Adipocyte (in vitro differentiated cells): ENCODE measurements around the gene KDM4C.
A peak's percentile ranks its signal among the peaks of the same experiment; 100 is the strongest.

ENCODE experiments used
- DNase-seq: peaks from one replicate; pipeline ENCODE4 v3.0.0-alpha.2; 2015; ENCODE audit warnings: low read depth
- H3K27me3 ChIP-seq: replicated peaks from 2 replicates; pipeline ENCODE4 v1.7.0; 2013; ENCODE audit warnings: mild to moderate bottlenecking, low read length, moderate library complexity; ENCODE audit not compliant: control insufficient read depth, insufficient read depth
- H3K36me3 ChIP-seq: 2 replicates; pipeline ENCODE4 v1.7.0; 2013; ENCODE audit warnings: low read length, mild to moderate bottlenecking, moderate library complexity; ENCODE audit not compliant: control insufficient read depth, insufficient read depth, severe bottlenecking
- H3K4me1 ChIP-seq: 2 replicates; pipeline ENCODE4 v1.7.0; 2013; ENCODE audit warnings: mild to moderate bottlenecking, low read length, moderate library complexity; ENCODE audit not compliant: control insufficient read depth, insufficient read depth
- H3K4me3 ChIP-seq: 2 replicates; pipeline ENCODE4 v1.7.0; 2013; ENCODE audit warnings: mild to moderate bottlenecking, low read length, moderate library complexity
- H3K9ac ChIP-seq: 2 replicates; pipeline ENCODE4 v1.7.0; 2013; ENCODE audit warnings: mild to moderate bottlenecking, low read length, moderate library complexity
- H3K9me3 ChIP-seq: 2 replicates; pipeline ENCODE4 v1.7.0; 2013; ENCODE audit warnings: mild to moderate bottlenecking, low read length, moderate library complexity; ENCODE audit not compliant: control insufficient read depth

KDM4C gene

GRCh38 chr9:6924149-6924548, 166.4 kb downstream of the KDM4C start:
- H3K4me1 ChIP-seq: peaks cover 12% of the 10 kb centered on the region
- H3K36me3 ChIP-seq: peaks cover 4% of the 10 kb centered on the region
- no peak overlapping the region for H3K4me3 ChIP-seq
- peaks cover 5% of the 10 kb centered on the region for H3K9me3 ChIP-seq
- H3K9ac ChIP-seq: no peak overlapping the region
- DNase-seq: no peak
- no peaks in the 10 kb centered on the region for H3K27me3 ChIP-seq

GRCh38 chr9:6924988-6925563, 167.3 kb downstream of the KDM4C start:
- no peak for DNase-seq
- Histone ChIP-seq H3K4me1 (peaks cover 12% of the 10 kb centered on the region), H3K27me3 (no peaks in the 10 kb centered on the region), H3K9ac (no peak overlapping the region), H3K9me3 (peaks cover 1% of the 10 kb centered on the region), H3K36me3 (peaks cover 4% of the 10 kb centered on the region), H3K4me3 (no peak overlapping the region)

GRCh38 chr9:6925836-6926235, 168.1 kb downstream of the KDM4C start:
- no peak for DNase-seq
- H3K9ac ChIP-seq: no peak overlapping the region
- no peaks in the 10 kb centered on the region for H3K27me3 ChIP-seq
- peaks cover 4% of the 10 kb centered on the region for H3K36me3 ChIP-seq
- H3K4me3 ChIP-seq: no peak overlapping the region
- H3K4me1 ChIP-seq: peaks cover 14% of the 10 kb centered on the region
- H3K9me3 ChIP-seq: no peaks in the 10 kb centered on the region

GRCh38 chr9:6926436-6926835, 168.7 kb downstream of the KDM4C start:
- no peaks in the 10 kb centered on the region for H3K9me3 ChIP-seq
- no peaks in the 10 kb centered on the region for H3K27me3 ChIP-seq
- H3K9ac ChIP-seq: no peak overlapping the region
- no peak for DNase-seq
- H3K36me3 ChIP-seq: peaks cover under 1% of the 10 kb centered on the region
- H3K4me3 ChIP-seq: no peak overlapping the region
- H3K4me1 ChIP-seq: peaks cover 20% of the 10 kb centered on the region

GRCh38 chr9:6927838-6928237, 170.1 kb downstream of the KDM4C start:
- H3K9ac ChIP-seq: no peak overlapping the region
- peaks cover 20% of the 10 kb centered on the region for H3K4me1 ChIP-seq
- DNase-seq: no peak
- H3K4me3 ChIP-seq: no peak overlapping the region
- H3K27me3 ChIP-seq: no peaks in the 10 kb centered on the region
- H3K9me3 ChIP-seq: no peaks in the 10 kb centered on the region
- H3K36me3 ChIP-seq: no peaks in the 10 kb centered on the region

- peaks cover 27% of the 10 kb centered on the region for H3K4me1 ChIP-seq
- H3K36me3 ChIP-seq: no peaks in the 10 kb centered on the region
- H3K4me3 ChIP-seq: no peak overlapping the region
- H3K27me3 ChIP-seq: no peaks in the 10 kb centered on the region
- no peak for DNase-seq
- H3K9ac ChIP-seq: no peak overlapping the region
- H3K9me3 ChIP-seq: no peaks in the 10 kb centered on the region
Observed at GRCh38 chr9:6928863-6929262, 171.1 kb downstream of the KDM4C start.

GRCh38 chr9:6929441-6930215, 171.9 kb downstream of the KDM4C start:
- no peak overlapping the region for H3K4me3 ChIP-seq
- no peak for DNase-seq

GRCh38 chr9:6930827-6931226, 173.1 kb downstream of the KDM4C start:
- Histone ChIP-seq H3K27me3 (no peaks in the 10 kb centered on the region), H3K9ac (no peak overlapping the region), H3K36me3 (no peaks in the 10 kb centered on the region), H3K4me1 (peaks cover 27% of the 10 kb centered on the region), H3K9me3 (no peaks in the 10 kb centered on the region), H3K4me3 (no peak overlapping the region)
- peak; percentile 70 for DNase-seq

More at GRCh38 chr9:6929441-6930215, 171.9 kb downstream of the KDM4C start:
- Histone ChIP-seq H3K9me3 (no peaks in the 10 kb centered on the region), H3K36me3 (no peaks in the 10 kb centered on the region), H3K4me1 (peaks cover 27% of the 10 kb centered on the region), H3K27me3 (no peaks in the 10 kb centered on the region), H3K9ac (no peak overlapping the region)

GRCh38 chr9:6931913-6932312, 174.1 kb downstream of the KDM4C start:
- Histone ChIP-seq H3K4me3 (peak overlapping the region; percentile 26), H3K4me1 (peaks cover 27% of the 10 kb centered on the region), H3K9me3 (no peaks in the 10 kb centered on the region), H3K27me3 (no peaks in the 10 kb centered on the region), H3K36me3 (no peaks in the 10 kb centered on the region), H3K9ac (no peak overlapping the region)
- peak; percentile 67 for DNase-seq

GRCh38 chr9:6936103-6936502, 178.3 kb downstream of the KDM4C start:
- Histone ChIP-seq H3K4me1 (peaks cover 34% of the 10 kb centered on the region), H3K4me3 (no peak overlapping the region), H3K27me3 (no peaks in the 10 kb centered on the region), H3K36me3 (no peaks in the 10 kb centered on the region), H3K9ac (no peak overlapping the region), H3K9me3 (no peaks in the 10 kb centered on the region)
- DNase-seq: no peak

GRCh38 chr9:6937209-6937608, 179.4 kb downstream of the KDM4C start:
- Histone ChIP-seq H3K9ac (no peak overlapping the region), H3K27me3 (no peaks in the 10 kb centered on the region), H3K4me1 (peaks cover 24% of the 10 kb centered on the region), H3K4me3 (no peak overlapping the region), H3K9me3 (no peaks in the 10 kb centered on the region), H3K36me3 (no peaks in the 10 kb centered on the region)
- no peak for DNase-seq
